Measurements from ENCODE around the gene KCNJ4.

Gene KCNJ4

DNA sequence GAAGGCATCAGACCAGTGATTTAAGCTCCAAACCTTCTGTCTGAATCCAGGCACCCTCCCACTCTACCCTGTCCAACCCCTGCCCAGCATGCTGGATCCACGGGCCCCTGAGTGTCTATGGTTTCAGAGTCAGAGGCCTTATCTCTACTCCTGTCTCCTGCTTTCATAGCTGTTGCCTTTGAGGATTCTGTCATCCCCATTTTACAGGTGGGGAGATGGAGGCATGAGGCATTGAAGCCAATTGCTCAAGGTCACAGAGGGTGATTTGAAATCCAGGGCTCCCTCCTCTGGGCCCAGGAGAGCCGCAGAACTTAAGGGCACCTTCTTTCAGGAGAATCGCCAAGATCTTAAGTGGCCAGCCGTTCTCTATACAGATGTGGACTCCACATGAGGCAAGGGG lies 3.1 kb downstream of the KCNJ4 start:
- DNase-seq: no peak

DNA sequence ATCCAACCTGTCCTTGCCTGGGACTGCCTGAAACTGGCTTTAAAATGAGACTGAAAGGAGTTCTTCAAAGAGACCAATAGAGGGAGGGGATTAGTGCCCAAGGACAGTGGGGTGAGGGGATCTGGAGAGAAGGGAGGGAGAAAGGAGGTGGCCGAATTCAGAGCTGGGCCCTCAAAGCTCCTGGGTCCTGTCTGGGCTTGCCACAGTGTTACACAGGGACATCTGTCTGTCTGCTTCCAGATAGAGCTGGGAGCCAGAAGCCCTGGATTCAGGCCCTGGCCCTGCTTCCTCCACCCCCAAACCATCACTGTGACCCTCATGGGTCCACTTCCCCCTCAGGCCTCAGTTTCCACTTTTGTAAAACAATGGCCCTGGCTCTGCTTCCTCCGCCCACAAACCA lies 3.6 kb downstream of the KCNJ4 start:
- no peak for DNase-seq

DNA sequence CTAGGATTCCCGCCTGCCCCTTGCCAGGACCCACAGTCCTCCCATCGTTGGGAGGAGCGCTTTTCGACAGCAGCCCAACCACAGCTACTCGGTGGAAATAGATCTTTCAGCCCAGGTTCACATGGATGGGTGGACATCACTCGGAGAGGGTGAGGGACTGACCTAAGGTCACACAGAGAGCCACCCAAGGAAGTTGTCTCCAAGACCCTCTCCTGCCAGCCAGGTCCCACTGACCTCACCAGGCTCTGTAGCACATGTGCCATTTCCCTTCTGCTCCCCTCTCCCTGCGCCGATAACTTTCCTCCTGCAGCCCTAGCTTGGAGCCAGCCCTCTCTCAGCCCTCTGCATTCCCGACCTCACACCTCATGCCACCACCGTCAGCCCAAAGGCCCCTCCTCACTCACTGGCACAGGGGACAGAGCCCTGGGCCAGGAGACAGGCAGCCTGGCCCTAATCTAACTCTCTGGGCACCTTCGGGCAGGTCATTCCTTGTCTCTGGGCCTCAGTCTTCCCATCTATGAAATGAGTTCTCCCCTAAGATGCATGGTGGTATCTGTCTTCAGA lies 4.7 kb downstream of the KCNJ4 start:
- DNase-seq: no peak

DNA sequence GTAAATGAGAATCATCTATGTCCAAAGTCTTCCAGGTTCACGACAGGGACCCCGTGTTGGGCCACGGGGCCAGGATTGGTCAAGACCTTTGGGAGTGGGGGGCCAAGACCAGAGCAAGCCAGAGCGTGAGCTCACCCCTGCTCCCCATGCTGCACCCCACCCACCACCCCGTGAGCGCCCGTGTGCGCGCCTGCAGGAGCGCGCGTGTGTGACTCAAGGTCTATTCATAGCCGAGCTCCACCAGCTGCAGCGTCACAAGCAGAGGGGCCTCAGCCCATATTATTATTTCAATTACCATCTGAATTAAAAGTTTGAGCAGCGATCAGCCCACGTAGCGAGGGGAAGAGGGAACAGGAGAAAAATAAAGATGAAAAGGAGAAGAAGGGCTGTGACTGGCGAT lies 5.2 kb downstream of the KCNJ4 start:
- DNase-seq: no peak

DNA sequence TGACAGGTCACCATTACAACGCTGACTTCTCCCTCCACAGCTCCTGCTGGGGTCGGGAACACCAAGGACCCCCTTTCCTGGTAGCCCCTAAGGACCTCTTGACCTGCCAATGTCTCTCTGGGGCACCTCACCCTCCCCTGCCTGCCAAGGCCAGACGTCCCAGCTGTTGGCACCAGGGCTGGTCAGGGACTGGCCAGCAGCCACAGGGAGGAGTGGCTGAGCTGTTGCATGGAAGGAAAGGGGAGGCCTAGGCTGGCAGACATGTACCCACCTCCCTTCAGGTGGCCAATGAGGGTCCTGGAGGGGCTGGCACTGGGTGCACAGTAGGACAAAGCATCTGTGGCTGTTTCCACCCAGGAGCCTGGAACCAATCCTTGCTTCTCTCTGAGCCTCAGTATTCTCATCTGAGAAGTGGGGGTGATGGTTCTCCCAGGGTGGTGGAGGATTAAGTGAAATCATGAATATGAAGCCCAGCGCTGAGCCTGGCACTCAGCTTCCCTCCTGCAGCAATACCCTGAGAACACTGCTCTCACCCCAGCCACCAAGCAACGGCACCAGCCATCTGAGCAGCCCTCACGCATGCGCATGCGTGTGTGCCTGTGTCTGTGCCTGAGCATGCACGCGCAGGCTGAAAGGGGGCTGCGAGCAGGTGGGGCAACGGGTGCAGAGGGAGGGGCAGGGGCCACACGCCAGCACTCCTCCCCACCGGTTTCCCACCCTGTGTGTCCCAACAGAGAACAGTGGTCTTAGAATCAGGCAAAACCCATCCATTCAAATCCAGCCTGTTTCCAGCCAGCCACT lies 5.9 kb downstream of the KCNJ4 start:
- no peak for DNase-seq

DNA sequence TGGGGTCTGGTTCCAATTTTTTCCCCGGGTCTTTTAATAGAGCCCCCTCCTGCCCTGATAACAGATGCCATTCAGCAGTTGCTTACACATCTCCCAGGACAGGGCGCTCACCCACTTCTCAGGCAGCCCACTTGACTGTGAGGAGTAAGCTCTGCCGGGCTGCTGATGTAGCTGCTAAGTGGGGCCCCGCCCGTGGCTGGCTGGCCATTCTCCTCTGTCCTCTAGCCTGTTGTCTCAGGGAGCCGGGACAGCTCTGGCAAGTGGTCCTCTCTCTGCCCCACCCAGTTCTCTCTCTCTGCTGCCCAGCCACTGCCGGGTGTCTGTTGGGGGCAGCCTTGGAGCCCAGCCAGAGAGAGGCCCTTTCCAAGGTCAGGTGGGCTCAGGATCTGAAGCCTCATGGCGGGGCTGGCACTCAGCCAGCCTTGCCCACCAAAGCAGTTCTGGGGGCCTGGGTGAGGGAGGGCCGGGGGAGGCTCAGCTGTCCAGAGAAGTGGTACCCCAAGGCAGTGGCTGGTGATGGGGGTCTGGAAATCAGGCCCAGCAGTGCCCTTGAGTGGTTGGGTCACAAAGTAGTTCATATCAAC lies 8.9 kb downstream of the KCNJ4 start:
- no peak for DNase-seq

DNA sequence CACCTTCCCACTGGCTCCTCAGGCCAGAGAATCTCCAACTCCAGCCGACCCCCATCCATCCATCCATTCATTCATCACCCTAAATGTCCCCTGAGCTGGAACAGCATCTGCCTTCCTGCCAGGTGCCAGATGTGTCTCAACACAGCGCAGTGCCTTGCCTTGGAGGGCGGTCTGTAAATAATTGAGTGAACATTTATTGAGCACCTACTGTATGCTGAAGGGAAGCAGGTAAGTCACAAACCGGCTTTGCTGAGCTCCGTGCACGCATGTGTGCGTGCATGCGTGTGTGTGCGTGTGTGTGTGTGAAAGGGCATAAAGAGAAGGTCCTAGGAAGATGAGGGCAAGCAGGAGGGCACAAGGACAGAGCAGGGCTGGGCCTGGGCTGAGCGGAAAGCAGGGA lies 10.2 kb downstream of the KCNJ4 start:
- DNase-seq: no peak

DNA sequence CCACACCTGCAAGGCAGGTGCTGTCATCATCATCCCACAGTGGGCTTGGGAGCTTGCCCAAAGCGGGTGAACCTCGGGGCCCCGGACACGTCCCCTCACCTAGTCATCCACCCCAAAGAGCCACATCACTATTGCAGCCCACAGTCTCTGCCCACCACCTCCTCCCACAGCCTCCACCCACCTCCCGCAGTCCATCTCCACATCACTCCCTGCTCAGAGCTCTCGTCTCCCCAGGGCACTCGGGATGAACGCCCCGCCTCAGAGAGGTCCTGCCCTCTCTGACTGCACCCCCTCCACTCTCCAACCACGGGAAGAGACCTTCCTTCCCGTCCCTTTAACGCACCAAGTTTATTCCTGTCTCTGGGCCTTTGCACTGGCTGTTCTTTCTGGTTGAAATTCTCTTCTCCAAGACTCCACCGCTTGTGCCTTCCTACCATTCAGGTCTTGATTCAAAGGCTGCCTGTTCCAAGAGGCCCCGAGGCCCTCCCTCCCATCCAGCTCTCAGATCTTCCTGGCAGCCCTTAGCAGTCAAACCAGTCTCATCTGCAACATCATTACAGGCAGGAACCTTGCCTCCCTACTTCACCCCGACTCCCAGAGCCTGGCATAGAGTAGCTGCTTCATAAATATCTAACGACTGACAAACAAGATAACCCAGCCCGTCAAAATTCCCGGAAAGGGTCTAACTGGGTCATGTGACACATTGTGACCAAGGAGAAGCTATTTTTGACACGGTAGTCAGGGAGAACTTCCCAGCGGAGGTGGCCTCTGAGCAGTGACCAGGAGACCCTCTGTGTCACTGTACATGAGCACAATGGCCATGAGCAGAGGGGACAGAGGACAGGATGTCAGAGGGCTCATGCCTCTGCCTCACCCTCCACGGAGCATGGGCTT lies 11.1 kb downstream of the KCNJ4 start:
- no peak for DNase-seq

DNA sequence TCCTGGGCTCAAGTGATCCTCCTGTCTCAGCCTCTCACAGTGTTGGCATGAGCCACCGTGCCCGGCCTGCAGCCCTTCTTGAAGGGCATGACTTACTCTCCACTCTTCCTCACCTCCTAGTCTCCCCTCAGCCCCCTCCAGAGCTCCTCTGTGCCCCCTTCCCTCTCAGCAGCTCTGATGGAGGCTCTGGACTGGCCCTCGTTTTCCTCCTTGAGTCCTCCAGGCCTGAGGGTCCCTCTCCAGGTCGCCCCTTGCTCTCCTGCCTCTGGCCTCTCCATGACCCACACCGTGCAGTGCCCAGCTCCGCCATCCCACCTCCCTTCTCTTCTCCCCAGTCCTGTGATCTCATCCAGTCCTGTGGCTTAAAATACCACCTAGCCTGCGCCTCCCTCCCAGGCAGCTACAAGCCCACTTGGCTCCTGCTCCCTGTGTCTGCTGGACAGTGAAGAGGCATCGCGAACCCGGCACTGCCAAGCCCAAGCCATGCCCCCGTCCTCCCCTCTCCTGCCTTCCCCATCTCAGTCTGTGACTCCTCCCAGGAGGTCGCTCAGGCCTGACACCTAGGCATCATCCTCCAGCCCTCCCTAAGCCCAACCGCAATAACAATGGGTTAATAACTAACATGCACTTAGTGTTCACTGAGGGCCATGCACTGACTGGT lies 11.9 kb downstream of the KCNJ4 start:
- DNase-seq: no peak

DNA sequence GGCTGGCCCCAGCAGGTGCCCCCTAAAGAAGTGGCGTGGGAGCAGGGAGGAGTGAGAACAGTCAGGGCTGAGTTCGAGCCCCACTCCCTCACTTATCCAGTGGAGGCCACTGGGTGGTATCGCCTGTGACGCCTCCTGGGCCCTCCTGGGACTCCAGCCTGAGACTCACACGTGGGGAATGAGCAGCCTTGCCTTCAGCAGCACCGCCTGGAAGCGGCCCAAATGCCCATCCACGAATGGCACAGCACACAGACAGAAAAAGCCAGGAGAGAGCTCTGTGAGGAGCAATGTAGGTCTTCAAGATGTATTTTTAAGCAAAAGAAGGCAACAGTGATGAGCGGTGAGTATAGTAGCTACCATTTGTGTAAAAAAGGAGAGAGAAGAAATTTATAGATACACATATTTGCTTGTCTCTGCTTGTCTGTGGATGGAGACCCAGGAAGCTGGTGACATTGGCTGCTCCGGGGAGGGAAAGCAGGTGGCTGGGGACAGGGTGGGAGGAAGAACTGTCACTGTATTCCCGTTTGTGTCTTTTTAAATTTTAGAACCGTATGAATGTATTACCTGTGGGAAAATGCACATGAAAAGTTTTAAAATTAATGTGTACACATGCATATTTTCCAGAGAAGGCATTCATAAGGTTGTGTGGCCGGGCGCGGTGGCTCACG lies 13.2 kb downstream of the KCNJ4 start:
- DNase-seq: no peak

DNA sequence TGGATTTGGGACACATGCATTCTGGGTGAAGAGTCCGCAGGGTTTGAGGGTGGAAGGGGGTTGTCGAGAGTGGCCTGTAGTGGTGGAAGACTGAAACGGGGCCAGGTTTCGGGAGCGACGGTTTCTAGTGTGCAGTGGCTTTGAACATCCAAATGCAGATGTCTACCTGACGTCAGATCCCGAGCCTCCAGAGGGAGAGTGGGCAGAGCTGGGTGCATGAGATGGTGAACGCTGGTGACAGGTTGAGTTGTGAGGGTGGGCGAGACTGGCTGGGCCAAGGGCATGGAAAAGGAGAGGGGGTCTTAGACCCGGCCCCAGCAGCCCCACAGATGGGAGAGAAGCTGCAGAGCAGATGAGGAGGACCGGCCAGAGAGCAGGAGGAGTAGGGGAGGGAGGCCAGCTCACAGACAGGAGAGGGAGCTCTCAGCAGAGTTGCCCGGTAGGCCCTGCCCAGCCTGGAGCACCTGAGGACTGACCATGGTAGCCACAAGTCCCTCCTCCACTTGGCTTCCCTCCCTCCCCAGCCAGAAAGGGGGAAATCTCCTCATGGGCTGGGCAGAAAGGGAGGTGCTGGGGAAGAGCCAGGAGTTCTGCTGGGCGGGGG lies 14.2 kb downstream of the KCNJ4 start:
- no peak for DNase-seq

DNA sequence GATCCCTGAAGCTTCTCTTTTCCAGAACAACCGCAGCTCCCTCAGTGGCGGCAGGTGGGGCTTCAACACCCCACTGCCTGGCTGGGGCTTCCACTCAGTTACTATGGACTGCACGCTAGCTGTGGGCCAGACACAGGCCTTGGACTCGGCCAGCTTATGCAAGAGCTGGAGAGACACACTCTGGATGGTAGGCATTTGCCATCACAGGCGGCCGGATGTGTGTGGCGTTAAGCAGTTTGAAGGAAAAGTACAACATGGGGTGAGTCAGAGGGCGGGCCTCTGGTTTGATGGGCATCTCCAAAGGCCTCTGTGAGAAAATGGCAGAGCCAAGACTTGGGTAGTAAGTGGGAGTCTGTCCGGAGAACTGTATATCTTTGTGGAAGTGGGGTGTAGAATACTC lies 17.6 kb downstream of the KCNJ4 start:
- no peak for DNase-seq

DNA sequence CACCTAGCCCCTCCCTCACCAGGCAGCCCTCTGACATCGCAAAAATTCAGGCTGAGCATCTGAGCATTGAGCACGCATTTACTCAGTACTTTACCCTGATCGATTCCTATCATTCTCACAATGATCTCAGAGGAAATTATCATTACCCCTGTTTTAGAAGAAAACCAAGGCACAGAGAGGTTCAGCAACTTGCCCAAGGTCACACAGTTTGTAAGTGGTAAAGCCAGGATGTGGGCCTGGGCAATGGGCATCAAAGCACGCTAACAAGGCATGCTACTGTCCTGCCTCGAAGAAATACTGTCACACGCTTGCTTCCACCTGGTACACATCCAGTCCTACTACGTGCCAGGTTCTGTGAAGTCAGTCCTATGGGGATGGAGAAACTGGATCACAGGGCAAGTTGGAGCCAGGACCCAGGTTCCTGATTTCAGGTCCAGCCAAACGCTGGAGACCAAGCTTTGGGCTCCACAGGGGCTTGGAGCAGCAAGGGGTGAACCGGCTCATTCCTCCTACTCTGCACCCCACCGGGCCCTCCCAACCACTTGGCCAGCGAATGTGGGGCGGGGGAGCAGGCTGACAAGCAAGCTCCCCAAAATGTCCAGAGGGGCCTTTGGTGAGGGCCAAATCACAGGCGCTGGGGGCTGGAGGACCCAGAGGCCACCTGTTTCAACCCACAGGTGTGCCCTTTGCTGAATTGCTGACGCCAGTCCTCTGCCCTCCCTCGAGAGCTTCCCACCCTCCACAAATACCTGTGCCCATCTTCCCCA lies 18.2 kb downstream of the KCNJ4 start:
- DNase-seq: no peak

DNA sequence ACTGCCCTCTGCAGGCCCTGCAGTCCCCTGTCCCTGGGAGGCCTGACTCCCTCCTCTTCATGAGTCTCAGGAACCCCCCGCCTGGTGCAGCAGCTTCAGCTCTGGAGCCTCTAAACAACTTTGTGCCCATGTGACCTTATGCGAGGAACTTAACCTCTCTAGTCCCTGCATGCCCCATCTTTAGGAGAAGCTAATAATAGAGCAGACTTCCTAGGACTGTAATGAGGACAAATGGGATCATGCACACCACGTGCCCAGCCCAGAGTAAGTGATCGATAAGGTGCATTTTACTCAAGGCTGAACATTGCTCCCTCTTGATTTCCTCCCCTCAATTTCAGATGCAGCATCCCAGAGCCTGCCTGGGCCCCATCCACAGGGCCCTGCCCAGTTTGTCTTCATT lies 19.0 kb downstream of the KCNJ4 start:
- no peak for DNase-seq

DNA sequence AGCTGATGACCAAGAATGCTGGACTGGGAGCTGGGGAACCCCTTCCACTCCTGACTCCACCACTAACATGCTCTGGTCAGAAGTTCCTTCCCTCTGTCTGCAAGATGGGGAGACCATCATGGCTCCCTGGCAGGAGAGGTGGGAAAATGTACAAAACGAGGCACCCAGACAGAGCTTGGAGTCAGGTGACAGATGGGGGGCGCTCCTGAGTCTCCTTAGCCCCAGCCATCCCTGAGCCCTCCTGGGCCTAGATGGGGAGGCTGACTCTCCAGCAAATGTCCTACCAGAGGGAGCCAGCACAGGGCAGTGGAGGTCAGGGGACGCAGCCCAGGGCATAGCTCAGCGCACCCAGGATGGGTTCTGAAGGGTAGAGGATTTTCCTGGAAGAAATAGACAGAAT lies 20.0 kb downstream of the KCNJ4 start:
- DNase-seq: no peak

DNA sequence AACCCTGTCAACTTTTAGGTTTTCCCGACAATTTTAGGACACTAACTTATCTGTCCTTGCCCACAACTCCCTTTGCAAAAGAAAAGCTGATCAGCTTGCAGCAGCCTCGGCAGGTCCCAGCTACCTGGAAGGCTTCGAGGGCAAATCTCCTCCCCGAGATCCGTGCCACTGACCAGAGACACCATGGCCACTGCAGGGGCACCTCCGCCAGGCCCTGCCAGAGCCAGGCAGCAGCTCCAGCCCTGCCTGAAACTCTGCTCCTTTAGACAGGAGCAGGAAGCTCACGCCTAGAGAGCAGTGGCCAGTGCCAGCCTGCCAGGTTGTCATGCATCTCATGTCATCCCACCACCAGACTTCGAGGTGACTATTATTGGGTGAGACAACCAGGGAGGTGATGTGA lies 21.1 kb downstream of the KCNJ4 start:
- no peak for DNase-seq

DNA sequence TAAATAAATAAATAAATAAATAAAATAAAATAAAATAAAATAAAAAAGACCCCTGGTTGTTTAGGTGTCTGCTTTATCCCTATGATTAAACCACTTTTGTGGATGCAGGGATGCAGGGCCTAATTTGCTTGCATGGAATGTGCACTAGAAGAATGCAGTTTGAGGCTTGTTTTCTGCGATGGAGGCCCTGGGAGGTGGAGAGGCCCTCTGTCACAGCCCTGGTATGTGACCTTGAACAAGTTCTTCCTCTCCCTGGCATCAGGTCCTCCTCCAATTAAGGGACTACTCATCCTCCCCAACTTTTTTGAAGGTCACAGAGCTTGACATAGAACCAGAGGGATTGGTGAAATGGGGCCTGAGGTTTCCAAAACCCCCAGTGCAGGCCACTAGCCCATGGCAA lies 22.7 kb downstream of the KCNJ4 start:
- no peak for DNase-seq

DNA sequence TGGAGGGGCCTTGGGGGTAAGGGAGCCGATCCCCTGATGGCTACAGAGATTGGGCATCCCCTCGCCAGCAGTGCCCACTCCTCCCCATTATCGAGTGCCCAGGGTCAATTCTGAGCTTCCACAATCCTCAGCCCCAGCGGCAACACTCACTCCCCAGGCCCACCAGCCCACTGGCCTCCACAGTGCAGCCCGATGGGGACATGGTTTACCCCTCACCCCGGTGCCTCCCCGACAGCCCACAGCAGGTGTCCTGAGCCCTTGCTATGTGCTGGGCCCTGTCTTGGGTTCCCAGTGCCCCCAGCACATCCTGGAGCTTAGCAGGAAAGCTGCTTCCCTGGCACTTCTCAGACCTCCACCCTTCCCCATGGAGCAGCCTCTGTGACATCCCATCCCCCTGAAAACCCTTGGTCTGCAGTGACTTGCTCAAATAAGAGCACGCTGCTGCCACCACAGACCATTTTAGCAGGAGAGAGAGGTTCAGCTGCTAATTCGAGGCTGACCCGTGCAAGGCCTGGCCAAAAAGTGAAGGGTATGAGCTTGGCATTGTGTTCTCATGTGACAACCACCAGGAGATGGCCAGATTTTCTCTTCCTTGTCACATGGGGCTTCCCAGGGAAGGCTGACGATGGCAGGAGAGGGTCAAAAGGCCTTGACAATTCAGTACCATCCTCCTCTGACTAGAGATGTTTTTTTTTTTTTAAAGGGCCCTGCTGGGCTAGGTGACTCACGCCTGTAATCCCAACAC lies 23.6 kb downstream of the KCNJ4 start:
- no peak for DNase-seq

DNA sequence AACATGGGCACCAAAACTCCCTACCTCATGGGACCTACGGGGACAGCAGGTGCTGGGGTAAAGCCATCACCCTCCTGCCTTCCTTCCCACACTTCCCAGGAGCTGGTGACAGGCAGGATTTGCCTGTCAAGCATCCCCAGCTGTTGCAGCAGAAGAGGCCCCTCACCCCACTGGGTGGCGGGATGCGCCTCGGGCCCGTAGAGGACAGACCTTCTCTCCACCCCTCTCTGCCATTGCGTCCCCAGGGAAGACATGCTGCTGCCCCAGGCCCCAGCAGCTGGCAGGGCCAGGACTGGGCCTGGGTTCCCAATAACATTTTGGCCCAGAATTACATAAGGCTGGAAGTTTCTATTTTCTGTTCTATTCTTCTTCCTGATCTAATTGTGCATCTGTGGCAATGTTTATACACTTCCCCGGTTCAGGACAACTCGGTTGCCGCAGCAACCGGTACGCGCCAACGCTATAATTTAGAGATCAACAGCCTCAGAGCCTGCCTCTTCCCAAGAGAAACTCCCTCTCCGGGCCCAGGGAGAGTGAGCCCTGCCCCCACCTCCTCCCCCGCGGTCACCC lies 25.4 kb downstream of the KCNJ4 start:
- peak in 1 of 2 experiments; percentile 10 for DNase-seq

DNA sequence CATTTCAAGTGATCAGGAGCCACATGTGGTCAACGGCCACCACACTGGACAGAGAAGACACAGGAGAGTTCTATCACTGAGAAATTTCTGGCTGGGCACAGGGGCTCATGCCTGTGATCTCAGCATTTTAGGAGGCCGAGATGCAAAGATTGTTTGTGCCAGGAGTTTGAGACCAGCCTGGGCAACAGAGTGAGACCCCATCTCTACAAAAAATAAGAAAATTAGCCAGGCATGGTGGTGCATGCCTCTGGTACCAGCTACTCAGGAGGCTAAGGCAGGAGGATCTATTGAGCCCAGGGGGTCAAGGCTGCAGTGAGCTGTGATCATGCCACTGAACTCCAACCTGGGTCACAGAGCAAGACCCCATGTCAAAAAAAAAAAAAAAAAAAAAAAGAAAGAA lies 26.3 kb downstream of the KCNJ4 start:
- no peak for DNase-seq
